ENCODE measurements around the gene CD74. TPM values are rescaled to one million over a fixed set of nuclear protein-coding genes. Genes with fewer than 3 reads are reported as not detected.
"Not testable (repeated sequence)": the region's sequence is repeated elsewhere in the genome, so short reads cannot be mapped to it uniquely, and the experiment has no call there.

CD74 gene
- total and polyA plus RNA-seq, 4 experiments from 2014 or later: 178 to 703 (median 238) TPM

DNA sequence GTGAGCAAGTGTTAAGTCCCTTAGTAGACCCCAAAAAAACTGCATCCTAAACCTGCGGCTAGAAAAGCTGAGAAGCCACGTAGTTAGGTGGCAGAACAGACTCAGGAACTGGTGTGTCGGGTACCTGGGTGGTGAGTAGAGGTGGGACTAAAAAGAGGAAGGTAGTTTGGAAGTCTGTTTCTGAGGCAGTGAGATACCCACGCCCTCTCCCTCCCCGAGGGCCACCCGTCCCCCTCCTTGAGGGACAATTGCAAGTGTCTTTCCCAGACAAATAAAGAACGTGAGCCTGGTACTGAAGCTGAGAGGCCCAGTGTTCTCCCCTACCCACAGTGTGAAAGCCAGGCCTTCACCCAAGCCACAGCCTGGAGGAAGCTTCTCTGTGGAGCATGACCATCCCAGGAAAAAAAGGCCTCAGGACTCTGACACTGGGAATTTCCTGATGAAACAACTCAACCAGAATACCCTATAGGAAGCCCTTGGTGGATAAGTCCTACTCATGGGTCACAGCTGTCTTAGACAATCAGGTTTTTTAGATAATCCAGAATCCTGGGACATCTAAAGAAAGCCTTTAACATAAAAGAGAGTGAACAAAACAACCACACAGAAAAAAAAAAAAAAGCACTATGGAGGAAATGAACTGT lies 7.0 kb upstream of the CD74 start:
- H3K36me3 ChIP-seq (ENCODE audit: insufficient read depth, low read length): no peaks in the 10 kb centered on the region
- ChIA-PET CTCF (ENCODE audit: partially characterized antibody) (interaction anchor here (1.0 kb wide), 2 partner anchors 18 to 29 kb away, joined by 3 read pairs; partner anchors contain the start of gene RPS14), POLR2A (ENCODE audit: partially characterized antibody) (no interaction called here)
- no peaks in the 10 kb centered on the region for H3K4me1 Mint-ChIP-seq
- no peaks in the 10 kb centered on the region for H3K27me3 Mint-ChIP-seq
- H3K27me3 ChIP-seq (ENCODE audit: insufficient read depth, low read length): no peaks in the 10 kb centered on the region
- peak overlapping the region in 1 of 7 donors; percentile 0 for H3K27ac Mint-ChIP-seq
- H3K9me3 ChIP-seq (ENCODE audit: control insufficient read depth in 1 of 2, low read length in 2 of 2): no peaks in the 10 kb centered on the region
- intact Hi-C loops (cut with micrococcal nuclease): no loop called here
- no peak overlapping the region for H3K4me3 ChIP-seq (ENCODE audit: low read length in 2 of 2)
- no peaks in the 10 kb centered on the region for H3K4me1 ChIP-seq (ENCODE audit: insufficient read depth, low read length)
- no peak overlapping the region for H3K4me3 Mint-ChIP-seq
- no peak for DNase-seq
- H3K27ac ChIP-seq (ENCODE audit: low read depth, low read length): no peak overlapping the region
- H3K36me3 Mint-ChIP-seq: no peaks in the 10 kb centered on the region
- H3K9me3 Mint-ChIP-seq: no peaks in the 10 kb centered on the region

DNA sequence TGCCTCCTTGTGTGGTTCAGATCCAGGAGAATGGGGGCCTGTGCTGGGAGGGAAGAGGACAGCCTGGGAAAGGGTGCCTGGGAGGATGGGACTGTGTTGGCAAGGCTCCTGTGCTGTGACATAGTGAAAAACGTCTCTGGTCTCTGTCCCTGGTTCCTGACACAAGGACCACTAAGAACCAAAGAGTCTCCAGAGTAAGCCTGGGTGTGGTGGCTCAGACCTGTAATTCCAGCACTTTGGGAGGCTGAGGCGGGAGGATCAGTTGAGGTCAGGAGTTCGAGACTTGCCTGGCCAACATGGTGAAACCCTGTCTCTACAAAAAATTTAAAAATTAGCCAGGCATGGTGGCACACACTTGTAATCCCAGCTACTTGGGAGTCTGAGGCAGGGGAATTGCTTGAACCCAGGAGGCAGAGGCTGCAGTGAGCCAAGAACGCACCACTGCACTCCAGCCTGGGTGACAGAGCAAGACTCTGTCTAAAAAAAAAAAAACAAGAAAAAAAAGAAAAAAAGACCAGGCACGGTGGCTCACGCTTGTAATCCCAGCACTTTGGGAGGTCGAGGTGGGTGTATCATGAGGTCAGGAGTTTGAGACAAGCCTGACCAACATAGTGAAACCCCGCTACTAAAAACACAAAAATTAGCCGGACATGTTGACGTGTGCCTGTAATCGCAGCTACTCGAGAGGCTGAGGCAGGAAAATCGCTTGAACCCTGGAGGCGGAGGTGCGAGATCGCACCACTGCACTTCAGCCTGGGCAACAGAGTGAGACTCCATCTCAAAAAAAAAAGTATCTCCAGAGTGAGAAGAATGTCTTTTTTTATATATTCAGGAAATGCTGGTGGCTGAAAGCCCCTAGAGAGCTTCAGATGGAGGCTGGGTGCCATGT lies 1.4 kb upstream of the CD74 start:
- H3K4me3 ChIP-seq (ENCODE audit: low read length in 2 of 2); H3K9me3 ChIP-seq (ENCODE audit: control insufficient read depth in 1 of 2, low read length in 2 of 2); H3K9me3 Mint-ChIP-seq; DNase-seq; H3K27me3 ChIP-seq (ENCODE audit: insufficient read depth, low read length); H3K27me3 Mint-ChIP-seq; H3K36me3 ChIP-seq (ENCODE audit: insufficient read depth, low read length): not testable (repeated sequence)
- H3K4me3 Mint-ChIP-seq: peak overlapping the region in 4 of 8 donors; percentile 36 to 100 (median 56)
- Histone ChIP-seq H3K4me1 (ENCODE audit: insufficient read depth, low read length) (peaks cover 40% of the 10 kb centered on the region), H3K27ac (ENCODE audit: low read depth, low read length) (peak overlapping the region; percentile 98)
- POLR2A ChIA-PET (ENCODE audit: partially characterized antibody): interaction anchor here (0.6 to 6.1 kb wide), 3 partner anchors 7 to 36 kb away, joined by 5 to 86 read pairs (median 44); partner anchors contain the start of gene RPS14
- peaks cover 0 to 10% of the 10 kb centered on the region in 2 donors for H3K36me3 Mint-ChIP-seq
- CTCF ChIA-PET (ENCODE audit: partially characterized antibody): interaction anchor here (1.0 to 6.3 kb wide), 5 partner anchors 21 to 286 kb away, joined by 3 to 48 read pairs (median 7); partner anchors contain the start of gene RPS14
- H3K27ac Mint-ChIP-seq: peak overlapping the region; percentile 99 to 100 (median 99)
- peaks cover 26 to 41% (median 33%) of the 10 kb centered on the region in 4 donors for H3K4me1 Mint-ChIP-seq
- intact Hi-C loops (cut with micrococcal nuclease): loop anchor here (5.0 kb wide), 1 partner anchor 743 kb away; the partner anchor contains the start of gene ANXA6

DNA sequence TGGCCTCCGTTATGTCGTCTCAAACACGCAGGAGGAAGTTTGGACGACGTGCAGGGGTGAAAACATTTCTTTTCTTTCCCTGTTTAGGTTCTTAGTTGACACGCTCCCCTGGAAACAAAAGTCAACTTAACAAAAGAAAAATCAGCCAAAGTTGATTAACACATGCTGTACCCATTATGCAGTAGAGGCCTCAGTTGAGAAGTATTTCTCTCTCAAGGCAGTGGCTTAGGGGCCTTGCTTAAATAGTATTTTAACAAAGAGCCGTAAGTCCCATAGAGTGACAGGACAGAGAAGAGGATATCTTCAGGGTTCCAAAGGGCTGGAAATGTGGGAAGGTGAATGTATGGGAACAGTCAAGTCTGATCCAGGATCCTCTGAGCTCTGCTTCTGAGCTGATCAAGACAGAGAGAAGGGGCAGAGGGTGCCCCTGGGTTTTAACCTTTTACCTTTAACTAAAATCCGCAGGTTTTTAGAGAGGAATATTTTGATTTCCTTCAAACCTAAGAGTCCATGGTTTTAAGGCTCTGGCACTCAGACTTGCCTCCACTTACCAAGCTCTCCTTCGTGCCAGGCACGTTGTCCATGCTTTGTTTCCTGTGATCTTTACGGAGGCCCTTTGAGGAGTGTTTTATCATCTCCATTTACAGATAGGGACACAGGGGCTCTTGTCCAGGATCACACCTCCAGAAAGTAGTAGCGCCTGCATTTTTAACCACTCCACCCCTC lies 629 bp upstream of the CD74 start:
- peak overlapping the region; percentile 99 to 100 (median 99) for H3K27ac Mint-ChIP-seq
- H3K27me3 Mint-ChIP-seq: no peaks in the 10 kb centered on the region
- ChIA-PET CTCF (ENCODE audit: partially characterized antibody) (interaction anchor here (1.0 to 6.3 kb wide), 6 partner anchors 15 to 287 kb away, joined by 3 to 48 read pairs (median 16); partner anchors contain the start of gene RPS14), POLR2A (ENCODE audit: partially characterized antibody) (interaction anchor here (0.6 to 6.1 kb wide), 15 partner anchors 8 to 668 kb away, joined by 3 to 86 read pairs (median 4); partner anchors contain the start of genes DCTN4, RBM22, RPS14 and TNIP1)
- peaks cover 26 to 45% (median 35%) of the 10 kb centered on the region in 4 donors for H3K4me1 Mint-ChIP-seq
- Histone ChIP-seq H3K9me3 (ENCODE audit: control insufficient read depth in 1 of 2, low read length in 2 of 2) (no peaks in the 10 kb centered on the region), H3K27me3 (ENCODE audit: insufficient read depth, low read length) (no peaks in the 10 kb centered on the region), H3K4me3 (ENCODE audit: low read length in 2 of 2) (peak overlapping the region in 1 of 2 donors; percentile 78), H3K4me1 (ENCODE audit: insufficient read depth, low read length) (peaks cover 46% of the 10 kb centered on the region), H3K36me3 (ENCODE audit: insufficient read depth, low read length) (peaks cover 5% of the 10 kb centered on the region), H3K27ac (ENCODE audit: low read depth, low read length) (peak overlapping the region; percentile 98)
- intact Hi-C loops (cut with micrococcal nuclease): loop anchor here (5.0 kb wide), 1 partner anchor 744 kb away; the partner anchor contains the start of gene ANXA6
- H3K36me3 Mint-ChIP-seq: peaks cover 0 to 14% of the 10 kb centered on the region in 2 donors
- H3K4me3 Mint-ChIP-seq: peak overlapping the region; percentile 97 to 100 (median 99)
- DNase-seq: no peak
- H3K9me3 Mint-ChIP-seq: peaks cover 0 to 2% (median 0%) of the 10 kb centered on the region in 8 donors

DNA sequence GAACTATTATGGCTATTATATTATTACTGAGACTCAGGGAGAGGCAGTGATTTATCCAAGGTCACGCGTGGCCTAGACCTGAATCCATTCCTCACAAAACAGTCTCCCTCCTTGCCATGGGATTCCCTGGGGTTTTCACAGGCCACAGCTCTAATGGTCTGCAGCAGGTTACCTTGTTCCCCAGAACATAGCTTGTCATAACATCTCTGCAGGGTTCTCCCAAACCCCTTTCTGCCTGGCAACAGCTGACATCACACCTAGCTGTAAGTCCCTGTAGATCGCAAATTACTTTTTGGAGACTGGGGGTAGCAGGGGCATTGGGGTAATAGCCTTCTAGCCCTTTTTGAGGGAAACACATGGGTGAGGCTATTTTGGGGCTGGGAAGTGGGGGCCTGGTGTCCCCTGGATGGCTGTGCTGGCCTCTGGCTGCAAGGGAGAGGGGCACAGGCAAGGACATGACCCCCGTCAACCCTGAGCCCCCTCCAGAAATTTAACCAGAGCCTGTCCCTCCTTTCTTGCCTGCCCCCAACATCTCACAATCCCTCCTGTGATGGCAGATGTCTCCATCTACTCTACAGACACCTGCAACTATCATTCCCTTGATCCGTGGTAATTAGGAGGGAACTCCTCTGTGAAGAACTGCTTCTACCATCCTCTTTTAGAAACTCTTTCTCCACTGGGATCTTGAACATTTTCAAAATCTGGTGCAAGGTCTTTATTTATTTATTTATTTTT lies 1.3 kb downstream of the CD74 start:
- ChIA-PET POLR2A (ENCODE audit: partially characterized antibody) (interaction anchor here (0.8 to 6.1 kb wide), 8 partner anchors 12 to 289 kb away, joined by 3 to 86 read pairs (median 8); partner anchors contain the start of genes RBM22, RPS14 and TCOF1), CTCF (ENCODE audit: partially characterized antibody) (interaction anchor here (0.7 to 6.3 kb wide), 6 partner anchors 13 to 1029 kb away, joined by 3 to 48 read pairs (median 16); partner anchors contain the start of gene RPS14)
- H3K36me3 Mint-ChIP-seq: peaks cover 0 to 22% of the 10 kb centered on the region in 2 donors
- peak overlapping the region; percentile 98 for H3K27ac ChIP-seq (ENCODE audit: low read depth, low read length)
- peak overlapping the region; percentile 97 to 100 (median 99) for H3K4me3 Mint-ChIP-seq
- H3K4me1 ChIP-seq (ENCODE audit: insufficient read depth, low read length): peaks cover 50% of the 10 kb centered on the region
- H3K9me3 Mint-ChIP-seq: peaks cover 0 to 2% (median 0%) of the 10 kb centered on the region in 8 donors
- peak; percentile 60 to 84 (median 68) for DNase-seq
- H3K4me3 ChIP-seq (ENCODE audit: low read length in 2 of 2): peak overlapping the region; percentile 57 to 78
- H3K27ac Mint-ChIP-seq: peak overlapping the region; percentile 99 to 100 (median 99)
- H3K9me3 ChIP-seq (ENCODE audit: control insufficient read depth in 1 of 2, low read length in 2 of 2): no peaks in the 10 kb centered on the region
- intact Hi-C loops (cut with micrococcal nuclease): loop anchor here (5.0 kb wide), 1 partner anchor 746 kb away; the partner anchor contains the start of gene ANXA6
- H3K36me3 ChIP-seq (ENCODE audit: insufficient read depth, low read length): peaks cover 13% of the 10 kb centered on the region
- H3K27me3 Mint-ChIP-seq: no peaks in the 10 kb centered on the region
- H3K4me1 Mint-ChIP-seq: peaks cover 26 to 52% (median 38%) of the 10 kb centered on the region in 4 donors
- H3K27me3 ChIP-seq (ENCODE audit: insufficient read depth, low read length): no peaks in the 10 kb centered on the region

GRCh38 chr5:150410524-150411244 lies 2.0 kb downstream of the CD74 start:
- Mint-ChIP-seq H3K9me3 (peaks cover 0 to 2% (median 0%) of the 10 kb centered on the region in 8 donors), H3K27ac (peak overlapping the region; percentile 99 to 100 (median 99)), H3K4me1 (peaks cover 26 to 57% (median 38%) of the 10 kb centered on the region in 4 donors), H3K4me3 (peak overlapping the region; percentile 97 to 100 (median 99)), H3K36me3 (peaks cover 4 to 28% of the 10 kb centered on the region in 2 donors), H3K27me3 (no peaks in the 10 kb centered on the region)
- intact Hi-C loops (cut with micrococcal nuclease): loop anchor here (5.0 kb wide), 1 partner anchor 747 kb away; the partner anchor contains the start of gene ANXA6
- peaks cover 20% of the 10 kb centered on the region for H3K36me3 ChIP-seq (ENCODE audit: insufficient read depth, low read length)
- DNase-seq: peak; percentile 64 to 81 (median 67)
- ChIA-PET POLR2A (ENCODE audit: partially characterized antibody) (interaction anchor here (0.8 to 6.1 kb wide), 9 partner anchors 12 to 1053 kb away, joined by 3 to 86 read pairs (median 6); partner anchors contain the start of genes PCYOX1L, RBM22, RPS14 and TCOF1), CTCF (ENCODE audit: partially characterized antibody) (interaction anchor here (0.7 to 6.3 kb wide), 8 partner anchors 12 to 1028 kb away, joined by 3 to 48 read pairs (median 5); partner anchors contain the start of gene RPS14)
- H3K4me3 ChIP-seq (ENCODE audit: low read length in 2 of 2): peak overlapping the region; percentile 57 to 78
- peaks cover 50% of the 10 kb centered on the region for H3K4me1 ChIP-seq (ENCODE audit: insufficient read depth, low read length)
- peak overlapping the region; percentile 98 for H3K27ac ChIP-seq (ENCODE audit: low read depth, low read length)
- H3K27me3 ChIP-seq (ENCODE audit: insufficient read depth, low read length): no peaks in the 10 kb centered on the region
- no peaks in the 10 kb centered on the region for H3K9me3 ChIP-seq (ENCODE audit: control insufficient read depth in 1 of 2, low read length in 2 of 2)

Measured in CD4-positive, alpha-beta memory T cell (primary cell).